Measurements from ENCODE around the gene C12orf42.
"Not testable (repeated sequence)": the region's sequence is repeated elsewhere in the genome, so short reads cannot be mapped to it uniquely, and the experiment has no call there.

C12orf42 gene

DNA sequence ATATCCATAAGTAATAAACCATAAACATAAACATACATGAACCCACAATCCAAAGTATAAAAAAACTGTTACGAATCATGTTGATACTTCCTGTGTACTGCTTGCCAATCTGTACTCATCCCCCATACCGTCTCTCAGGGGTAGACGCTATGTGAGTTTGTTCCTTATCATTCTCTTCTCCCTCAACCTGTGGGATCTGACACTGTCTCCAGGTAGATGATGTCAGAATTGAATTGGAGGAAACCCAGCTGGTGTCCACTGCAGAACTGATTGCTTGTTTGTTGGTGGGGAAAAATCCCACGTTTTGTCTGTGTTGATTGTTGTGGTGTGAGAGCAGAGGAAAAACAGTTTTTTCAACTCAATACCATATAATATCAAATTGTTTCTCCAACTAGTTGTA, 50.8 kb downstream of the C12orf42 start:
- H3K4me1 ChIP-seq (ENCODE audit: control insufficient read depth in 1 of 2, insufficient read depth in 2 of 2, low read length in 2 of 2), result no peaks in the 10 kb centered on the region
- no peak overlapping the region for H3K27ac ChIP-seq (ENCODE audit: low read length)
- H3K9me3 ChIP-seq (ENCODE audit: control insufficient read depth in 1 of 2, low read length in 2 of 2), result no peaks in the 10 kb centered on the region
- no peaks in the 10 kb centered on the region for H3K27me3 ChIP-seq (ENCODE audit: low read depth, low read length)
- no peak overlapping the region for H3K4me3 ChIP-seq (ENCODE audit: low read depth in 1 of 2, low read length in 2 of 2)
- H3K36me3 ChIP-seq (ENCODE audit: control insufficient read depth in 1 of 2, insufficient read depth in 2 of 2, low read length in 2 of 2), result no peaks in the 10 kb centered on the region

DNA sequence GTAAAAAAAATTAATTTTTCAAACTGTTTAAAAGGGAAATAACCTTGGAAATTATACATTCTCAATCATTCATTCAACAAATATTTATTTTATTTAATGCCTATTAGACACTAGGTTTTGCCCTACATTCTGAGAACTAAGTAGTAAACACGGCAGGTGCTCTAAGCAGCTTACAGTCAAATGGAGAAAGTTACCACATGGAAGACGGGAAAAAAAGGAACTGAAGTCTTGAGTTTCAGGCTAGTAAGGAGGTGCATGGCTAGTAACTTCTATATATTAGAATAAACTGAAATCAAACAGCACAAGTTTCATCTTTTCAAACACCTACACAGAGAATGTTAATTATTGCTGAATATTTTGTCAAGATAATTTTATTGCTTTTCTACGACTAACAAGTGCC, 52.9 kb downstream of the C12orf42 start:
- Histone ChIP-seq H3K27ac (ENCODE audit: low read length) (no peak overlapping the region), H3K9me3 (ENCODE audit: control insufficient read depth in 1 of 2, low read length in 2 of 2) (no peaks in the 10 kb centered on the region), H3K4me3 (ENCODE audit: low read depth in 1 of 2, low read length in 2 of 2) (no peak overlapping the region)

DNA sequence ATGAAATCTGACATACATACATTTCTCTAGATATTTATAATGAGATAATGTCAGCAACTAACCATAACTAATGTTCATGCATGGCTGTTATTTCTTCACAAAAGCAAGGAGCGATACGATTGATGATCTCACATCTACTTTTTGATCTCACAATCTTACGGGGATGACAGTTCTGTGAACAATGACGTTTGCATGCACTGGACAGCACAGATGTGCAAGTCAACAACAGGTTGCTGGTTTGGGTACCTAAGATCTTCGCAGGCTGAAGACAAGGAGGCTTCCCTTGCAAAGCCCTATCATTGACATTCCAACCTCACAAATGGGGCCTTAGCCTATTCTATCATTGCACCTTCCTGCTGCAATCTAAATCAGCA, 53.6 kb downstream of the C12orf42 start:
- no peaks in the 10 kb centered on the region for H3K27me3 ChIP-seq (ENCODE audit: low read depth, low read length)
- no peak overlapping the region for H3K4me3 ChIP-seq (ENCODE audit: low read depth in 1 of 2, low read length in 2 of 2)
- H3K27ac ChIP-seq (ENCODE audit: low read length), result no peak overlapping the region

More for the DNA sequence above, 52.9 kb downstream of the C12orf42 start:
- H3K4me1 ChIP-seq (ENCODE audit: control insufficient read depth in 1 of 2, insufficient read depth in 2 of 2, low read length in 2 of 2), result no peaks in the 10 kb centered on the region
- H3K36me3 ChIP-seq (ENCODE audit: control insufficient read depth in 1 of 2, insufficient read depth in 2 of 2, low read length in 2 of 2), result no peaks in the 10 kb centered on the region
- H3K27me3 ChIP-seq (ENCODE audit: low read depth, low read length), result no peaks in the 10 kb centered on the region

DNA sequence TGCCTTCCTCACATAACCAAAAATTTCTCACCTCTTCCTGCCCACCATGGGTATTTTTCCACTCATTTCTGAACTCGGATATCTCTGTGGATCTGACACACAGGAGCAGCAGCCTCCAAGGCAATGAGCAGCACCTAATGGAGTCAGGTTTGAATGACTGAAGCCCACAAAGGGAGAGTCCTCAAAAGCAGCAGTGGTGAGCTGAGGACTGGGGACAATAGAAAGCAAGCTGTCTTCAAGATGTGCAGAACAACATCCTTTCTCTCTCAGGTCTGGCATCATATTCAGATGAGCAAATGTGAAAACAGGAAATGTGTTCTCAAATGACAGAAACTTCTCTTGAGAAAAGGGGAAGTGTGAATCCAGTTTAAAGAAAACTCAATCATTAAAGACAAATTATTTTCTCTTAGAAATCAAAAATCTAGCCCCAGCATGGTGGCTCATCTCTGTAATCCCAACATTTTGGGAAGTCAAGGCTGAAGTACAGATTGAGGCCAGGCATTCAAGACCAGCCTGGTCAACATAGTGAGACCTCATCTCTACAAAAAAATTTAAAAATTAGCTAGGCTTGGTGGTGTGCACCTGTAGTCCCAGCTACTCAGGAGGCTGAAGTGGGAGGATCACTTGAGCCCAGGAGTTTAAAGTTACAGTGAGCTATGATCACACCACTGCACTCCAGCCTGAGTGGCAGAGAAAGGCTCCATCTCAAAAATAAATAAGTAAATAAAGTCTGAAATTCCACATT, 54.2 kb downstream of the C12orf42 start:
- H3K27me3 ChIP-seq (ENCODE audit: low read depth, low read length), result no peaks in the 10 kb centered on the region
- H3K27ac ChIP-seq (ENCODE audit: low read length), result no peak overlapping the region
- no peak overlapping the region for H3K4me3 ChIP-seq (ENCODE audit: low read depth in 1 of 2, low read length in 2 of 2)
- H3K36me3 ChIP-seq (ENCODE audit: control insufficient read depth in 1 of 2, insufficient read depth in 2 of 2, low read length in 2 of 2), result no peaks in the 10 kb centered on the region
- H3K9me3 ChIP-seq (ENCODE audit: control insufficient read depth in 1 of 2, low read length in 2 of 2), result no peaks in the 10 kb centered on the region
- no peaks in the 10 kb centered on the region for H3K4me1 ChIP-seq (ENCODE audit: control insufficient read depth in 1 of 2, insufficient read depth in 2 of 2, low read length in 2 of 2)

More for the DNA sequence above, 53.6 kb downstream of the C12orf42 start:
- Histone ChIP-seq H3K36me3 (ENCODE audit: control insufficient read depth in 1 of 2, insufficient read depth in 2 of 2, low read length in 2 of 2) (no peaks in the 10 kb centered on the region), H3K4me1 (ENCODE audit: control insufficient read depth in 1 of 2, insufficient read depth in 2 of 2, low read length in 2 of 2) (no peaks in the 10 kb centered on the region), H3K9me3 (ENCODE audit: control insufficient read depth in 1 of 2, low read length in 2 of 2) (no peaks in the 10 kb centered on the region)

DNA sequence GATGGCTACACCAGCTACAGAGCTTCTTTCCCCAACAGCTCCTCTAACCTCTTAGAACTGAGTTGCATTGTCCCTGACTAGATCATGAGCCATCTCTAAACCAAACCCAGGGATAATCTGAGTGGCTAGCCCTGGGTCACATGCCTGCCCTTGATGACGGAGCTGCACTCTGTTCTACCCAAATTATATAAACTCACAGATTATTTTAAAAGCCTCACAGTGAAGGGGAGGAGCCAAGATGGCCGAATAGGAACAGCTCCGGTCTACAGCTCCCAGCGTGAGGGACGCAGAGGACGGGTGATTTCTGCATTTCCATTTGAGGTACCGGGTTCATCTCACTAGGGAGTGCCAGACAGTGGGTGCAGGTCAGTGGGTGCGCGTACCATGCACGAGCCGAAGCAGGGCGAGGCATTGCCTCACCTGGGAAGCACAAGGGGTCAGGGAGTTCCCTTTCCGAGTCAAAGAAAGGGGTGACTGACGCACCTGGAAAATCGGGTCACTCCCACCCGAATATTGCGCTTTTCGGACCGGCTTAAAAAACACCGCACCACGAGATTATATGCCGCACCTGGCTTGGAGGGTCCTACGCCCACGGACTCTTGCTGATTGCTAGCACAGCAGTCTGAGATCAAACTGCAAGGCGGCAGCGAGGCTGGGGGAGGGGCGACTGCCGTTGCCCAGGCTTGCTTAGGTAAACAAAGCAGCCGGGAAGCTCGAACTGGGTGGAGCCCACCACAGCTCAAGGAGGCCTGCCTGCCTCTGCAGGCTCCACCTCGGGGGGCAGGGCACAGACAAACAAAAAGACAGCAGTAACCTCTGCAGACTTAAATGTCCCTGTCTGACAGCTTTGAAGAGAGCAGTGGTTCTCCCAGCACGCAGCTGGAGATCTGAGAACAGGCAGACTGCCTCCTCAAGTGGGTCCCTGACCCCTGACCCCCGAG, 61.3 kb downstream of the C12orf42 start:
- H3K4me1 ChIP-seq (ENCODE audit: control insufficient read depth in 1 of 2, insufficient read depth in 2 of 2, low read length in 2 of 2); H3K27me3 ChIP-seq (ENCODE audit: low read depth, low read length); H3K27ac ChIP-seq (ENCODE audit: low read length); H3K36me3 ChIP-seq (ENCODE audit: control insufficient read depth in 1 of 2, insufficient read depth in 2 of 2, low read length in 2 of 2); H3K4me3 ChIP-seq (ENCODE audit: low read depth in 1 of 2, low read length in 2 of 2); H3K9me3 ChIP-seq (ENCODE audit: control insufficient read depth in 1 of 2, low read length in 2 of 2): not testable (repeated sequence)

DNA sequence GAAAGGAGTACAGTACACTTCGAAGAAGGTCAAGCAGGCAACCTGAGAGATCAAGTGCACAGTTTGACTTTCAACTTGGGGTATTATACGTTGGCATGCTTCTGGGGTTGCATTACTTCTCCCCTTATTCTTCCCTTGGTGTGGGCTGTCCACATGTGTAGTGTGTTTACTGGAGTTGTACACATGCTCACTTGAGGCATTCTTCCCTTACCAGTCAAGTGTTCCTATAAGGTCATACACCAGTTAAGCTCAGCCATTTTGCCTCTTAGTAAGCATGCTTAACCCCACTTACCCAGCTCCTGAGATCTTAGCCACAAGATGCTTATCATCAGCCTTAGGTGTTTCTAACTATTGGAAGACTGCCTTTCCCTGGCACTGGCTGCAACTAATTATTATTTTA, 63.8 kb downstream of the C12orf42 start:
- Histone ChIP-seq H3K4me1 (ENCODE audit: control insufficient read depth in 1 of 2, insufficient read depth in 2 of 2, low read length in 2 of 2) (no peaks in the 10 kb centered on the region), H3K9me3 (ENCODE audit: control insufficient read depth in 1 of 2, low read length in 2 of 2) (peaks cover 0 to 3% of the 10 kb centered on the region in 2 donors), H3K27ac (ENCODE audit: low read length) (no peak overlapping the region), H3K36me3 (ENCODE audit: control insufficient read depth in 1 of 2, insufficient read depth in 2 of 2, low read length in 2 of 2) (no peaks in the 10 kb centered on the region), H3K4me3 (ENCODE audit: low read depth in 1 of 2, low read length in 2 of 2) (no peak overlapping the region), H3K27me3 (ENCODE audit: low read depth, low read length) (no peaks in the 10 kb centered on the region)

DNA sequence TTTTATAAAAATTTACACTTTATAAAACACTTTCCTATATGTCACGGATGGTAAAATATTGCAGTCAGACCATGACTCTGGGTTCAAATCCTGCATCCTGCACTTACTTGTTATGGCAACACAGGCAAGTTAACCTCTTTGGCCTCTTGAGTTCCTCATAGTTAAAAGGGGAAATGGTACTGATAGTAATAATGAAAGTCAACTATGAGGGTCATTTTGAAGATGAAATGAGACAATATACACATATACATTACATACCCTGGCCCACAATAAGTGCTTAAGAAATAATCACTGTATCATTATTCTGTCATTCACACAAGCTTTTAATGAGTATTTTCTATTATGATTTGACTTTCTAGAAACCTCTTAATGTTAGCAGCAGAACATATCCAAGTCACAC, 64.4 kb downstream of the C12orf42 start:
- H3K9me3 ChIP-seq (ENCODE audit: control insufficient read depth in 1 of 2, low read length in 2 of 2), result peaks cover 0 to 3% of the 10 kb centered on the region in 2 donors
- no peak overlapping the region for H3K4me3 ChIP-seq (ENCODE audit: low read depth in 1 of 2, low read length in 2 of 2)
- H3K4me1 ChIP-seq (ENCODE audit: control insufficient read depth in 1 of 2, insufficient read depth in 2 of 2, low read length in 2 of 2), result no peaks in the 10 kb centered on the region
- no peaks in the 10 kb centered on the region for H3K36me3 ChIP-seq (ENCODE audit: control insufficient read depth in 1 of 2, insufficient read depth in 2 of 2, low read length in 2 of 2)
- no peaks in the 10 kb centered on the region for H3K27me3 ChIP-seq (ENCODE audit: low read depth, low read length)
- H3K27ac ChIP-seq (ENCODE audit: low read length), result no peak overlapping the region

DNA sequence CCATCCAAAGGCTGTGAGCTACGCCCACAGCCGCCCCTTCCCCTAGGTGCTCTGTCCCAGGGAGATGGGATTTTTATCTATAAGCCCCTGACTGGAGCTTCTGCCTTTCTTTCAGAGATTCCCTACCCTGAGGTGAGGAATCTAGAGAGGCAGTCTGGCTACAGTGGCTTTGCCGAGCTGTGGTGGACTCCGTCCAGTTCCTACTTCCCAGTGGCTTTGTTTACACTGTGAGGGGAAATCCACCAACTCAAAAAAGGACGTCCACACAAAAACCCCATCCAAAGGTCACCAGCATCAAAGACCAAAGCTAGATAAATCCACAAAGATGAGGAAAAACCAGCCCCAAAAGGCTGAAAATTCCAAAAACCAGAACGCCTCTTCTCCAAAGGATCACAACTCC, 70.1 kb downstream of the C12orf42 start:
- H3K27ac ChIP-seq (ENCODE audit: low read length); H3K4me3 ChIP-seq (ENCODE audit: low read depth in 1 of 2, low read length in 2 of 2): not testable (repeated sequence)

DNA sequence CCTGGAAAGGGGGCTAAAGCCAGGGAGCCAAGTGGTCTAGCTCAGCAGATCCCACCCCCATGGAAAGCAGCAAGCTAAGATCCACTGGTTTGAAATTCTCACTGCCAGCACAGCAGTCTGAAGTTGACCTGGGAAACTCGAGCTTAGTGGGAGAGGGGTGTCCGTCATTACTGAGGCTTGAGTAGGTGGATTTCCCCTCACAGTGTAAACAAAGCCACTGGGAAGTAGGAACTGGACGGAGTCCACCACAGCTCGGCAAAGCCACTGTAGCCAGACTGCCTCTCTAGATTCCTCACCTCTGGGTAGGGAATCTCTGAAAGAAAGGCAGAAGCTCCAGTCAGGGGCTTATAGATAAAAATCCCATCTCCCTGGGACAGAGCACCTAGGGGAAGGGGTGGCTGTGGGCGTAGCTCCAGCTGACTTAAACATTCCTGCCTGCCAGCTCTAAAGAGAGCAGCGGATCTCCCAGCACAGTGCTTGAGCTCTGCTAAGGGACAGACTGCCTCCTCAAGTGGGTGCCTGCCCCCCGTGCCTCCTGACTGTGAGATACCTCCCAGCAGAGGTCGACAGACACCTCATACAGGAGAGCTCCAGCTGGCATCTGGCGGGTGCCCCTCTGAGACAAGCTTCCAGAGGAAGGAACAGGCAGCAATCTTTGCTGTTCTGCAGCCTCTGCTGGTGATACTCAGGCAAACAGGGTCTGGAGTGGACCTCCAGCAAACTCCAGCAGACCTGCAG, 70.8 kb downstream of the C12orf42 start:
- not testable (repeated sequence) for H3K9me3 ChIP-seq (ENCODE audit: control insufficient read depth in 1 of 2, low read length in 2 of 2); H3K27ac ChIP-seq (ENCODE audit: low read length); H3K4me3 ChIP-seq (ENCODE audit: low read depth in 1 of 2, low read length in 2 of 2); H3K27me3 ChIP-seq (ENCODE audit: low read depth, low read length); H3K36me3 ChIP-seq (ENCODE audit: control insufficient read depth in 1 of 2, insufficient read depth in 2 of 2, low read length in 2 of 2); H3K4me1 ChIP-seq (ENCODE audit: control insufficient read depth in 1 of 2, insufficient read depth in 2 of 2, low read length in 2 of 2)

More for the DNA sequence above, 70.1 kb downstream of the C12orf42 start:
- not testable (repeated sequence) for H3K36me3 ChIP-seq (ENCODE audit: control insufficient read depth in 1 of 2, insufficient read depth in 2 of 2, low read length in 2 of 2); H3K27me3 ChIP-seq (ENCODE audit: low read depth, low read length); H3K9me3 ChIP-seq (ENCODE audit: control insufficient read depth in 1 of 2, low read length in 2 of 2); H3K4me1 ChIP-seq (ENCODE audit: control insufficient read depth in 1 of 2, insufficient read depth in 2 of 2, low read length in 2 of 2)

DNA sequence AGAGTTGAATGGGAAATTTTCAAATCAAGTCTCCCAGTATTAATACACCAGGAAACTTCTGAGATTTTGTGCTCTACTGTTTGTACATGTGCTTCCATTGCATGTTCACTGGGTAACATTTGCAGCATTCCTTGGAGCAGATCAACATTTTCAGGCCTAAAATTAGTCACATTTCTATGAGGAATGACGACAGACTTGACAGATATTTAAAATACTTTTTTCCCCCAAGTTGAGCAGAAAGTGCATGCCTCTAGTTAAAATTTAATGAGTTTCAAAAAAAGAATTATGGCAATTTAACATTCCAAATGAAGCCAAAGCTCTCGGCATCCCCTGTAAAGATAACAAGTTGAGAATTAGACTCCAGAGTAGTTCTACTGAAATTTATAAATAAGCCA, 72.3 kb downstream of the C12orf42 start:
- no peak overlapping the region for H3K27ac ChIP-seq (ENCODE audit: low read length)
- H3K27me3 ChIP-seq (ENCODE audit: low read depth, low read length), result no peaks in the 10 kb centered on the region
- no peaks in the 10 kb centered on the region for H3K4me1 ChIP-seq (ENCODE audit: control insufficient read depth in 1 of 2, insufficient read depth in 2 of 2, low read length in 2 of 2)
- peaks cover 0 to 3% of the 10 kb centered on the region in 2 donors for H3K9me3 ChIP-seq (ENCODE audit: control insufficient read depth in 1 of 2, low read length in 2 of 2)
- no peak overlapping the region for H3K4me3 ChIP-seq (ENCODE audit: low read depth in 1 of 2, low read length in 2 of 2)
- H3K36me3 ChIP-seq (ENCODE audit: control insufficient read depth in 1 of 2, insufficient read depth in 2 of 2, low read length in 2 of 2), result no peaks in the 10 kb centered on the region
